ENCODE data around the gene BRIP1.

The BRIP1 gene

DNA sequence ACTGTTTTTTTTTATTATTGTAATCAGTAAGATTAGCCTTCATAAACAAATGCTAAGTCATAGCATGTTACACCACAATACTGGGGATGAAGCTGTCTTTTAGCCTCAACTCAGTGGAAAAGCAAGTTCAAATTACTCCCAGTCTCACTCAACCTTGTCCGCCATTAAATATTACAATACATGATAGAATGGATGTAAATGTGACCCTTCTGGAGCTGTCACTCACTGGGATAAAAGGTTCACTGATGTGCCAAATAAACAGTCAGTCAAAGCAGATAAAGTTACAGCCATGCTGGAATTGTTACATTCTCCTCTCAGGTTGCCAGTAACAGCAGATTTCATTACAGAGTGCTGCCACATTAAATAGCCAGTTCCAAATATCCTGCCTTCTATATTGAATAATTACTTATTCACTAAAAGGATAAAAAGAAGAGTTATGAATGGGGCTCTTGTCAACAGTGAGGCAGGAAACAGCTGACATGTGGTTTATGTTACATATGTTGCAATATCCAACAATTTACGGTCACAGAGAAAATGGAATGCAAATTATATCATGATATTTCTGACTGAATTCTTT, 53.4 kb downstream of the BRIP1 start:
- ChIA-PET CTCF (interaction anchor here (1.0 kb wide), 1 partner anchor 8 kb away, joined by 3 read pairs; no protein-coding TSS in a partner anchor), POLR2A (no interaction called here)
- TF ChIP-seq, protein P1, sequence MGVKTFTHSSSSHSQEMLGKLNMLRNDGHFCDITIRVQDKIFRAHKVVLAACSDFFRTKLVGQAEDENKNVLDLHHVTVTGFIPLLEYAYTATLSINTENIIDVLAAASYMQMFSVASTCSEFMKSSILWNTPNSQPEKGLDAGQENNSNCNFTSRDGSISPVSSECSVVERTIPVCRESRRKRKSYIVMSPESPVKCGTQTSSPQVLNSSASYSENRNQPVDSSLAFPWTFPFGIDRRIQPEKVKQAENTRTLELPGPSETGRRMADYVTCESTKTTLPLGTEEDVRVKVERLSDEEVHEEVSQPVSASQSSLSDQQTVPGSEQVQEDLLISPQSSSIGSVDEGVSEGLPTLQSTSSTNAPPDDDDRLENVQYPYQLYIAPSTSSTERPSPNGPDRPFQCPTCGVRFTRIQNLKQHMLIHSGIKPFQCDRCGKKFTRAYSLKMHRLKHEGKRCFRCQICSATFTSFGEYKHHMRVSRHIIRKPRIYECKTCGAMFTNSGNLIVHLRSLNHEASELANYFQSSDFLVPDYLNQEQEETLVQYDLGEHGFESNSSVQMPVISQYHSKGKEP (tag by site-specific recombination; IDR thresholded peaks at IDR 0.05), result 0 out of 2 replicates have a peak, but pooled peaks have one; percentile 15
- TF ChIP-seq, protein P2, sequence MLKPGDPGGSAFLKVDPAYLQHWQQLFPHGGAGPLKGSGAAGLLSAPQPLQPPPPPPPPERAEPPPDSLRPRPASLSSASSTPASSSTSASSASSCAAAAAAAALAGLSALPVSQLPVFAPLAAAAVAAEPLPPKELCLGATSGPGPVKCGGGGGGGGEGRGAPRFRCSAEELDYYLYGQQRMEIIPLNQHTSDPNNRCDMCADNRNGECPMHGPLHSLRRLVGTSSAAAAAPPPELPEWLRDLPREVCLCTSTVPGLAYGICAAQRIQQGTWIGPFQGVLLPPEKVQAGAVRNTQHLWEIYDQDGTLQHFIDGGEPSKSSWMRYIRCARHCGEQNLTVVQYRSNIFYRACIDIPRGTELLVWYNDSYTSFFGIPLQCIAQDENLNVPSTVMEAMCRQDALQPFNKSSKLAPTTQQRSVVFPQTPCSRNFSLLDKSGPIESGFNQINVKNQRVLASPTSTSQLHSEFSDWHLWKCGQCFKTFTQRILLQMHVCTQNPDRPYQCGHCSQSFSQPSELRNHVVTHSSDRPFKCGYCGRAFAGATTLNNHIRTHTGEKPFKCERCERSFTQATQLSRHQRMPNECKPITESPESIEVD (tag by site-specific recombination; IDR thresholded peaks at IDR 0.05), result peak; percentile 80
- TF ChIP-seq ZNF341 (tag by site-specific recombination; IDR thresholded peaks at IDR 0.05; ENCODE audit: low read depth), result no peak
- Histone ChIP-seq H3K27ac (ENCODE audit: extremely low read depth, low read depth, low read length) (no peak overlapping the region), H3K9me3 (ENCODE audit: control insufficient read depth, insufficient read depth, low read depth, low read length) (no peaks in the 10 kb centered on the region), H3K4me3 (ENCODE audit: low read depth, low read length) (no peak overlapping the region), H3K36me3 (ENCODE audit: control insufficient read depth in 2 of 2, insufficient read depth in 1 of 2, low read length in 2 of 2) (peaks cover 15 to 35% of the 10 kb centered on the region in 2 experiments), H3K4me1 (ENCODE audit: control insufficient read depth, insufficient read depth, low read length) (peaks cover 10% of the 10 kb centered on the region)

DNA sequence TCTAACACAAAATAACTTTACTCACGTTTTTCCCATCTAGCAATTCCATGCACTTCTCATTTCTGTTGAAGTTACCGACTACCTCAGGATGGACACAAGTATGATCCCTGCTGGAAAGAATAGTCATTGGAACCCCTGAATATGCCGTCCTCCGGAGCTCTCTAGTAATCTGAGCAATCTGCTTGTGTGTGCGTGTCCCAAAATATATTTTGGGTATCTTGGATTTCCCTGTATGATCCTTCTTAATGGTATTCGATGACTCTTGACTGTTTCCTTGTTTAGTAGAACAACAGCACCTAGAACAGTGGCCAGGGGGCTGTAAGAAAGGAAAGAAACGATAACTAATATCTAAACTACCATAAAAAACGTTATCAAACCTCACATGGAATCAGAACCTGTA, 54.9 kb downstream of the BRIP1 start:
- TF ChIP-seq ZFP69B (tag by site-specific recombination; IDR thresholded peaks at IDR 0.05) (no peak), ZBTB48 (tag by site-specific recombination; IDR thresholded peaks at IDR 0.05) (no peak), ZNF214 (tag by site-specific recombination; IDR thresholded peaks at IDR 0.05; ENCODE audit: borderline replicate concordance) (no peak), SP2 (tag by site-specific recombination; IDR thresholded peaks at IDR 0.05) (no peak)
- TF ChIP-seq, protein P3, sequence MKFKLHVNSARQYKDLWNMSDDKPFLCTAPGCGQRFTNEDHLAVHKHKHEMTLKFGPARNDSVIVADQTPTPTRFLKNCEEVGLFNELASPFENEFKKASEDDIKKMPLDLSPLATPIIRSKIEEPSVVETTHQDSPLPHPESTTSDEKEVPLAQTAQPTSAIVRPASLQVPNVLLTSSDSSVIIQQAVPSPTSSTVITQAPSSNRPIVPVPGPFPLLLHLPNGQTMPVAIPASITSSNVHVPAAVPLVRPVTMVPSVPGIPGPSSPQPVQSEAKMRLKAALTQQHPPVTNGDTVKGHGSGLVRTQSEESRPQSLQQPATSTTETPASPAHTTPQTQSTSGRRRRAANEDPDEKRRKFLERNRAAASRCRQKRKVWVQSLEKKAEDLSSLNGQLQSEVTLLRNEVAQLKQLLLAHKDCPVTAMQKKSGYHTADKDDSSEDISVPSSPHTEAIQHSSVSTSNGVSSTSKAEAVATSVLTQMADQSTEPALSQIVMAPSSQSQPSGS (tag by site-specific recombination; IDR thresholded peaks at IDR 0.05; ENCODE audit: low read depth), result no peak
- TF ChIP-seq, protein P4, sequence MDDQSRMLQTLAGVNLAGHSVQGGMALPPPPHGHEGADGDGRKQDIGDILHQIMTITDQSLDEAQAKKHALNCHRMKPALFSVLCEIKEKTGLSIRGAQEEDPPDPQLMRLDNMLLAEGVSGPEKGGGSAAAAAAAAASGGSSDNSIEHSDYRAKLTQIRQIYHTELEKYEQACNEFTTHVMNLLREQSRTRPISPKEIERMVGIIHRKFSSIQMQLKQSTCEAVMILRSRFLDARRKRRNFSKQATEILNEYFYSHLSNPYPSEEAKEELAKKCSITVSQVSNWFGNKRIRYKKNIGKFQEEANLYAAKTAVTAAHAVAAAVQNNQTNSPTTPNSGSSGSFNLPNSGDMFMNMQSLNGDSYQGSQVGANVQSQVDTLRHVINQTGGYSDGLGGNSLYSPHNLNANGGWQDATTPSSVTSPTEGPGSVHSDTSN (CRISPR knock-in tag; IDR thresholded peaks at IDR 0.05), result no peak
- POLR2A ChIA-PET, result no interaction called here
- CTCF ChIA-PET, result no interaction called here
- Histone ChIP-seq H3K4me1 (ENCODE audit: control insufficient read depth, insufficient read depth, low read length) (peaks cover 10% of the 10 kb centered on the region), H3K36me3 (ENCODE audit: control insufficient read depth in 2 of 2, insufficient read depth in 1 of 2, low read length in 2 of 2) (peaks cover 10 to 36% of the 10 kb centered on the region in 2 experiments), H3K27ac (ENCODE audit: extremely low read depth, low read depth, low read length) (no peak overlapping the region), H3K9me3 (ENCODE audit: control insufficient read depth, insufficient read depth, low read depth, low read length) (no peaks in the 10 kb centered on the region), H3K4me3 (ENCODE audit: low read depth, low read length) (no peak overlapping the region)

DNA sequence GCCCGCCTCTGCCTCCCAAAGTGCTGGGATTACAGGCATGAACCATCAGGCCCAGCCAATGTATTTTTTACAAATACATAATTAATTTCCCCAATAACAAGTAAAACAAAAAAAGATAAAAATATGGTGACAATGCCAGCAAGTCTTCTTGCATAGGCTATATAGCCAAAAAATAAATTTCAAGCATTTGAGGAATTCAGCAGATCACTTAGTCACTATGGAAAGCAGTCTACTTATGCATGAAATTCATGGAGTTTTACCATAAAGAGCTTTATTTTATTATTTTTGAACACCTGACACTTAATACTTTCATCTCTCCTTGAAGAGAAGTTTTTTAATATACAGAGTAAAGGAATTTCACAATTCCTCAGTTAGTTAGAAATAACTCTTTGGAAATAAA, 56.4 kb downstream of the BRIP1 start:
- ChIA-PET CTCF (no interaction called here), POLR2A (no interaction called here)
- Histone ChIP-seq H3K27ac (ENCODE audit: extremely low read depth, low read depth, low read length) (no peak overlapping the region), H3K36me3 (ENCODE audit: control insufficient read depth in 2 of 2, insufficient read depth in 1 of 2, low read length in 2 of 2) (peaks cover 21 to 43% of the 10 kb centered on the region in 2 experiments), H3K4me1 (ENCODE audit: control insufficient read depth, insufficient read depth, low read length) (peaks cover 10% of the 10 kb centered on the region), H3K9me3 (ENCODE audit: control insufficient read depth, insufficient read depth, low read depth, low read length) (no peaks in the 10 kb centered on the region), H3K4me3 (ENCODE audit: low read depth, low read length) (no peak overlapping the region)
- TF ChIP-seq, protein P5, sequence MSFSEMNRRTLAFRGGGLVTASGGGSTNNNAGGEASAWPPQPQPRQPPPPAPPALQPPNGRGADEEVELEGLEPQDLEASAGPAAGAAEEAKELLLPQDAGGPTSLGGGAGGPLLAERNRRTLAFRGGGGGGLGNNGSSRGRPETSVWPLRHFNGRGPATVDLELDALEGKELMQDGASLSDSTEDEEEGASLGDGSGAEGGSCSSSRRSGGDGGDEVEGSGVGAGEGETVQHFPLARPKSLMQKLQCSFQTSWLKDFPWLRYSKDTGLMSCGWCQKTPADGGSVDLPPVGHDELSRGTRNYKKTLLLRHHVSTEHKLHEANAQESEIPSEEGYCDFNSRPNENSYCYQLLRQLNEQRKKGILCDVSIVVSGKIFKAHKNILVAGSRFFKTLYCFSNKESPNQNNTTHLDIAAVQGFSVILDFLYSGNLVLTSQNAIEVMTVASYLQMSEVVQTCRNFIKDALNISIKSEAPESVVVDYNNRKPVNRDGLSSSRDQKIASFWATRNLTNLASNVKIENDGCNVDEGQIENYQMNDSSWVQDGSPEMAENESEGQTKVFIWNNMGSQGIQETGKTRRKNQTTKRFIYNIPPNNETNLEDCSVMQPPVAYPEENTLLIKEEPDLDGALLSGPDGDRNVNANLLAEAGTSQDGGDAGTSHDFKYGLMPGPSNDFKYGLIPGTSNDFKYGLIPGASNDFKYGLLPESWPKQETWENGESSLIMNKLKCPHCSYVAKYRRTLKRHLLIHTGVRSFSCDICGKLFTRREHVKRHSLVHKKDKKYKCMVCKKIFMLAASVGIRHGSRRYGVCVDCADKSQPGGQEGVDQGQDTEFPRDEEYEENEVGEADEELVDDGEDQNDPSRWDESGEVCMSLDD (tag by site-specific recombination; IDR thresholded peaks at IDR 0.05), result no peak
- TF ChIP-seq ZNF140 (tag by site-specific recombination; IDR thresholded peaks at IDR 0.05) (no peak), ZNF610 (tag by site-specific recombination; IDR thresholded peaks at IDR 0.05; ENCODE audit: borderline replicate concordance) (no peak), ZNF792 (tag by site-specific recombination; IDR thresholded peaks at IDR 0.05) (no peak), ZNF2 (tag by site-specific recombination; IDR thresholded peaks at IDR 0.05) (no peak), ZBTB8A (tag by site-specific recombination; IDR thresholded peaks at IDR 0.05) (no peak), ZNF776 (tag by site-specific recombination; IDR thresholded peaks at IDR 0.05; ENCODE audit: borderline replicate concordance) (no peak)
- TF ChIP-seq, protein P6, sequence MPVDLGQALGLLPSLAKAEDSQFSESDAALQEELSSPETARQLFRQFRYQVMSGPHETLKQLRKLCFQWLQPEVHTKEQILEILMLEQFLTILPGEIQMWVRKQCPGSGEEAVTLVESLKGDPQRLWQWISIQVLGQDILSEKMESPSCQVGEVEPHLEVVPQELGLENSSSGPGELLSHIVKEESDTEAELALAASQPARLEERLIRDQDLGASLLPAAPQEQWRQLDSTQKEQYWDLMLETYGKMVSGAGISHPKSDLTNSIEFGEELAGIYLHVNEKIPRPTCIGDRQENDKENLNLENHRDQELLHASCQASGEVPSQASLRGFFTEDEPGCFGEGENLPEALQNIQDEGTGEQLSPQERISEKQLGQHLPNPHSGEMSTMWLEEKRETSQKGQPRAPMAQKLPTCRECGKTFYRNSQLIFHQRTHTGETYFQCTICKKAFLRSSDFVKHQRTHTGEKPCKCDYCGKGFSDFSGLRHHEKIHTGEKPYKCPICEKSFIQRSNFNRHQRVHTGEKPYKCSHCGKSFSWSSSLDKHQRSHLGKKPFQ (tag by site-specific recombination; IDR thresholded peaks at IDR 0.05), result no peak
- TF ChIP-seq, protein P4 (CRISPR knock-in tag; IDR thresholded peaks at IDR 0.05), result no peak
